HepG2 (cell line): ENCODE results near the gene TNFSF13.

Source experiments
- CTCF ChIP-seq: sonication (generic); formaldehyde crosslinking; IDR thresholded peaks from 2 replicates; pipeline ENCODE4 v1.5.0; 2020; ENCODE audit warnings: mild to moderate bottlenecking, missing genetic modification reagents, moderate library complexity
- ELF1 ChIP-seq: sonication (generic); formaldehyde crosslinking; IDR thresholded peaks from 2 replicates; pipeline ENCODE4 v1.4.0; 2020; ENCODE audit warnings: missing genetic modification reagents
- ETV6 ChIP-seq: sonication (generic); formaldehyde crosslinking; conservative IDR thresholded peaks from 2 replicates; pipeline ENCODE4 v1.4.0; 2020; ENCODE audit warnings: missing genetic modification reagents
- NCOA1 ChIP-seq: sonication (generic); formaldehyde crosslinking; IDR thresholded peaks from 2 replicates; pipeline ENCODE4 v1.9.0; 2021; ENCODE audit warnings: missing genetic modification reagents
- PBX2 ChIP-seq: IDR thresholded peaks from 2 replicates; pipeline ENCODE4 v1.6.1; 2016; ENCODE audit warnings: control low read depth
- SALL2 ChIP-seq: sonication (generic); formaldehyde crosslinking; IDR thresholded peaks from 2 replicates; pipeline ENCODE4 v1.8.1; 2023; ENCODE audit warnings: mild to moderate bottlenecking, missing genetic modification reagents, inconsistent platforms
- SCMH1 ChIP-seq: sonication (generic); formaldehyde crosslinking; IDR thresholded peaks from 2 replicates; pipeline ENCODE4 v1.9.0; 2021; ENCODE audit warnings: missing genetic modification reagents, mild to moderate bottlenecking, borderline replicate concordance
- SOX13 ChIP-seq, 3 experiments: fragments of 450-650 bp in 1 of 3; sonication (generic) in 1 of 3; formaldehyde crosslinking in 1 of 3; IDR thresholded peaks in 2 of 3; conservative IDR thresholded peaks in 1 of 3; 2 replicates each; pipeline versions ENCODE4 v1.5.0 to v1.6.1; 2016 to 2020; ENCODE audit warnings: antibody characterized with exemption in 1 of 3, mild to moderate bottlenecking in 1 of 3, missing compliant biosample characterization in 1 of 3, missing genetic modification reagents in 1 of 3, moderate library complexity in 1 of 3
- TCF7 ChIP-seq: sonication (generic); IDR thresholded peaks from 2 replicates; pipeline ENCODE4 v1.6.1; 2016; ENCODE audit warnings: antibody characterized with exemption, low read depth
- ZNF768 ChIP-seq: sonication (generic); formaldehyde crosslinking; IDR thresholded peaks from 2 replicates; pipeline ENCODE4 v1.4.0; 2020; ENCODE audit warnings: missing genetic modification reagents

- TF ChIP-seq SCMH1 (CRISPR knock-in tag), result no peak
- TF ChIP-seq ZNF768 (CRISPR knock-in tag), result no peak
- no peak for TF ChIP-seq TCF7
- TF ChIP-seq CTCF (CRISPR knock-in tag), result no peak
- TF ChIP-seq SALL2, result no peak
- no peak for TF ChIP-seq SOX13 (IDR thresholded peaks at IDR 0.05)
- TF ChIP-seq SOX13 (CRISPR knock-in tag; conservative IDR thresholded peaks at IDR 0.05 in 1 of 2, IDR thresholded peaks at IDR 0.05 in 1 of 2), result no peak
- TF ChIP-seq PBX2 (CRISPR knock-in tag), result no peak
- no peak for TF ChIP-seq ELF1 (CRISPR knock-in tag)
- TF ChIP-seq NCOA1 (CRISPR knock-in tag), result no peak
- no peak for TF ChIP-seq ETV6 (CRISPR knock-in tag)
These were observed 17.4 kb downstream of the TNFSF13 start for GRCh38 chr17:7575959-7576358.
